Stimulated activated CD8-positive, alpha-beta memory T cell treated with anti-CD3 and anti-CD28 coated beads, Interleukin-7, amount 100 ng/mL, for 48 hours (primary cell): Measurements from ENCODE around the gene ARRDC4.

ENCODE experiments used
- DNase-seq, 2 donors: peaks; one replicate each; pipeline ENCODE4 v3.0.0-alpha.2; 2020; ENCODE audit warnings: low read depth in 1 of 2; ENCODE audit errors: extremely low read depth in 1 of 2

Gene ARRDC4

DNA sequence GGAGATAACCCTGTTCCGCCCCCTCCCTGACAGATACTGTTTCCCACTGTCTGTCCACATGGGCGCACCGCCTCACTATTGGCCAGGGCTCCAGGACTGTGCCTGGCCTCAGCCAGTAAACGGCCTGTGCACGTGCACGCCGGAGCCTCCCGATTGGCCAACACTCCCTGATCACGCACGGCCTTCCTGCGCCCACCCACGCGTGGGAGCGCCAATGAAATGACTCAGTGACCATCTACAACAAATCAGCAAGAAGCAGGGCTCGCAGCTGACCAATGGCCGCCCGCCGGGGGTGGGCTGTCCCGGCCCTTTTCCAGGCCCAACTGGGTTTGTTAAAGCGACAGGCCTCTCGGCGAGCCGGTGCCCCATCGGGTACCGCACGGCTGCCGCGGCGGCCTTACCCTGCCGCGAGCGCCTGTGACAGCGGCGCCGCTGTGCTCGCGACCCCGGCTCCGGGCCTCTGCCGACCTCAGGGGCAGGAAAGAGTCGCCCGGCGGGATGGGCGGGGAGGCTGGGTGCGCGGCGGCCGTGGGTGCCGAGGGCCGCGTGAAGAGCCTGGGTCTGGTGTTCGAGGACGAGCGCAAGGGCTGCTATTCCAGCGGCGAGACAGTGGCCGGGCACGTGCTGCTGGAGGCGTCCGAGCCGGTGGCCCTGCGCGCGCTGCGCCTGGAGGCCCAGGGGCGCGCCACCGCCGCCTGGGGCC is at the start of gene ARRDC4:
Gene ARRDC4 (plus strand): TSS at position 340 of the 703 bp plus-strand sequence. CDS start 159 bp downstream, at position 499.
- peak; percentile 92 to 97 for DNase-seq

DNA sequence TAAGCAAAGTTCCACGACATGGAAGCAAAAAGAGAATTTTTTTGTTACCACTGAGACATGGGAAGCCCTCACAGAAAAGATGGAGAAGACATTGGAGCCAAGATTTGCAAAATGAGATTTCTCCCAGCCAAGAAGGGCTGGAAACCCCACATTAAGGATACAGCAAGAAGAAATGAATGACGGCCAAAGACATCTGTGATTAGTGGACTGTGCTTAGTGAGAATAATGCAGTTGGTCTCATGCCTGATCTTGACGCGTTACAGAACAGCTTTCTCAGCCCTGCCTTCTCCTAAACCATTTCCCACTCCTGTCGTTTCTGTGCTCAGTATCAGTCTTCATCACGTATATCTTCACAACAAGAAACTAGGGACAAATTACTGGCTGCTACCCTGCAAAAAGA is 45.8 kb upstream of the ARRDC4 start:
- no peak for DNase-seq

DNA sequence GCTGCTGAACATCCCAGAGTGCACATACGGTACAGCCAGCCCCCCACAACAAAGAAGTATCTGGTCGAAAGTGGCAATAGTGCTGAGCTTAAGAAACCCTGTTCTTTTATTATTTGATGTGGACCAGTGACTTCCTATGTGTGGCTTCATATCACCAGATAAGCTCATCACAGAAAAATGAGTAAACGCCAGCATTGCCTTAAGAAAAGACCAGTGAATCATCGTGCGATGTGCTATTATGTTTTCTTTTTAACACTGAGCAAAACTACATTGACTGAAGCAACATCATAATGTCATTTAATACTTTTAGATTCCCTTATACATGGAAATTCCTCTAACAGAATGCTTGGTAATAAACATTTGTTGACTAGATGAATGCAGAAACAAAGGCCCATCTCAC is 45.2 kb upstream of the ARRDC4 start:
- no peak for DNase-seq

- no peak for DNase-seq
Observed at GRCh38 chr15:97921296-97921865, 39.1 kb upstream of the ARRDC4 start.

DNA sequence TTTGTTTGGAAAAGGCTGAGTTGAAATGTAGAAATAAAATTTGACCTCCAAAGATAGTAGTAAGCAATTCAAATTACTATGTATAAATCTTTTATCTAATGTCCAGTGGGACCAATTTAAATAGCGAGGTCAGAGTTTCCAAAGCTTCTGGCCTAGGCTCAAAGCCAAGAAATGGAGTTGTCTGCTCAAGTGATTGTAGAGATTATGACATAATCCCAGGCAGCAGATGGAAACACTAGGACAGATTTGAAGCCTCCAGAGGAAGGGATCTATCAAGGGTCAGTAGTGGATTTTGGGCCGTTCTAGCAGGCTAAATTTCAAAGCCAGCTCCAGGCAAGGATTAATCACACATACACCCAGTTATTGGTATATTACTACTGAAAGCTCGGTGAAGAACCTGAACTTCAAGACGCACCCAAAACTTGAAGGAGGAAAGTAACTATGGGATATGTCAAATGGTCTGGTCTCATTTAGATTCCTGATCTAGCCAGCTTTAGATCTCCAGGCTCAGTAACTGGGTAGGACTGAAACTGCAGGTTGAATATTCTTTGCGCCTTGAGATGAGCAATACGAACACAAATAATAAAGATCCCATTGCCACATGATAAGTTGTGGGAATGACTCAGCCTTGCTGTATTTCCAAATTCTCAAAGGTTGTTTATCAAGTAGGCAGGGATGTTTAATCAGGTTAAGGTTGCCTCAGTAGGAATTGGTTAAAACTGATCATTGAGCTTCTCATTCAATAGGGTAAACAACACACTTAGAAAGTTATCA is 30.9 kb upstream of the ARRDC4 start:
- no peak for DNase-seq

GRCh38 chr15:97930230-97930629 is 30.3 kb upstream of the ARRDC4 start:
- no peak for DNase-seq

GRCh38 chr15:97931314-97931713 is 29.2 kb upstream of the ARRDC4 start:
- DNase-seq, result no peak

DNA sequence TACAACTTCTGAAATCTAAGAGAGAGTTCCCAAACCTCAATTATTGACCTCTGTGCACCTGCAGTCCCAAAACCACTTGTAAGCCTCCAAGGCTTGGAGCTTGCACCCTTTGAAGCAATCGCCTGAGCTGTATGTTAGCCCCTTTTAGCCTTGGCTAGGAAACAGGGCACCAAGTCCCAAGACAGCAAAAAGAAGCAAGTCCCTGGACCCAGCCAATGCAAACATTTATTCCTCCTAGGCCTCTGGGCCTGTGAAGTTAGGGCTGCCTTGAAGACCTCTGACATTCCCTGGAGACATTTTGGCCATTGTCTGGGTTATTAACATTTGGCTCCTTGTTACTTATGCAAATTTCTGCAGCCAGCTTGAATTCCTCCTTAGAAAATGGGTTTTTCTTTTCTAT is 26.9 kb upstream of the ARRDC4 start:
- DNase-seq, result no peak

DNA sequence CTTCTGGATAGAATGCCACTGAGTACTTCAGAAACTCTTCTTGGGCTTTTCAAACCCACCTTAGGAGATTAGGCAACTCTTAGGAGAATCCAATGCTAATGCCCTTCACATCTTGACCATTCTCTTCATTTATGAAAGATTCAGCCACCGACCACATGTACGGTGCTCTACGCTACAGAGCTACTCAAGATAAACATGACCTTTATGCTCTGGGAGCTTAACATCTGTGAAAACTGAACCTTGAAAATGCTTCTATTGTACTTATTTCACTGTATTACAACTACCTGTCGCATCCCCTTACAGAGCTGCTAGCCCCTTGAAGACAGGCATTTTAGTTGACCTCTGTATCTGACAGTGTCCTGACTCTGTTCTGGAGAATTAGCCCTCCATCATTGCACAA is 19.5 kb upstream of the ARRDC4 start:
- no peak for DNase-seq

DNA sequence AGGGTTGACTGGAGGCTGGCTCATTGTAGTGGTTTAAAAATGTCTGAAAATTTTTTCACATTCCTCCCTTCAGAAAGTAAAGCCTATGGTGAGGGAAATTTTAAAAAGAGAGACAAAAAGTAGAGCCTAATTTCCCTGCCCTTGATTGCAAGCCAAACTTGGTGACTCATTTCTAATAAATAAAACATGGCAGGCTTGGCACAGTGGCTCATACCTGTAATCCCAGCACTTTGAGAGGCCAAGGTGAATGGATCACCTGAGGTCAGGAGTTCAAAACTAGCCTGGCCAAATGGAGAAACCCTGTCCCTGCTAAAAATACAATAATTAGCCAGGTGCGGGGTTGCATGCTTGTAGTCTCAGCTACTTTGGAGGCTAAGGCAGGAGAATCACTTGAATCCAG is 18.9 kb upstream of the ARRDC4 start:
- no peak for DNase-seq

DNA sequence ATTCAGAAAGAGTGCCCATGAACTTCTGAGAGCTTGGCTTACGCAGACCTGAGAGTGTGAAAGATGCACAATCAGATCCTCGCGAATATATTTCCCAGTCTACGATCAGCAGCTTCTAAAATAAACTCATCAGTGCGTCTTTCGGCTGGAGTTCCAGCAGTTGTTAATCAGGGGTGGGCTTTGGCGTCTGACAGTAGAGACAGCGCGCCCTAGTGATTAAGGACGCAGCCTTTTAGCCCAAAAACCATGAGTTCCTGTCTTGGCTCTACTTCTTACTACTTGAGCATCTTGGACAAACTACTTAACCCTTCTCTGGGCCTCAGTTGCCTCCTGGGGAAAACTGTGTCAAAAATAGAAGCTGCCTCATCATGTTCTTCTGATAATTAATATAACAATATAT is 15.8 kb upstream of the ARRDC4 start:
- DNase-seq, result no peak

DNA sequence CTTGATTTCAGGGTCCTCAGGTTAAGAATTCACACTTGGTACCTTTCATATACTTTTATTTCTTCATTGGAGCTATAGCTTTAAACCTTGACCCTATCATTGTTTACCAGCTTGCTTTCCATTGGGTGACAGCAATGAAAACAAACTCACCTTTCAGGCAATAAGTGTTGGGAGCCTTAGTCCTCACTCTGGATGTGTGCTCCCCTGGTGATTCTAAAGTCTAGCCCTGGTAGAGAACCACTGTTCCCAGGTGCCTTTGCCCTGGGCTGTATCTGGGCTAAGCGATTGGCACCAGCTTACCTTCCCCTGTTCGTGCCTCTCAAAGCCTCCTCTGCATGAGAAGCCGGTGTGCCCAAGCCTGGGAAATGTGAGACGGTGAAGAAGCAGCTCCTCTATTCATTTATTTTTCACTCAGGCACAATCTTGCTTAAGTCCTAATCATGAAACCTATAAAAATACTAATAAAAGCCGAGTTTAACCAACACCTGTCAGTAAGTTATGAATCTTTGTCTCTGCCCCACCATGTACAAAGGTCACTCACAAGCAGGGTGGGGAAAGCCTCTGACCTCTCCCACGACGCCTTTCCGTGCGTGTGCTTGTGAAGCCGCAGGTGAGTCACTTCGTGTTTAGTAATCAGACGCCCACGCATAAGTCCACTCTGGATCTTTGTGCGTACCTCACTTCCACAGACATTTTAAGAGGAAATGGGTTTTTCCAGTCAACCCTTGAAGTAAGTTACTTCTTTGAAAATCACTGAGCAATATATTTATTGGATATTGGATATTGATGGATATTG is 12.8 kb upstream of the ARRDC4 start:
- DNase-seq, result no peak

GRCh38 chr15:97953254-97953653 is 7.2 kb upstream of the ARRDC4 start:
- no peak for DNase-seq

DNA sequence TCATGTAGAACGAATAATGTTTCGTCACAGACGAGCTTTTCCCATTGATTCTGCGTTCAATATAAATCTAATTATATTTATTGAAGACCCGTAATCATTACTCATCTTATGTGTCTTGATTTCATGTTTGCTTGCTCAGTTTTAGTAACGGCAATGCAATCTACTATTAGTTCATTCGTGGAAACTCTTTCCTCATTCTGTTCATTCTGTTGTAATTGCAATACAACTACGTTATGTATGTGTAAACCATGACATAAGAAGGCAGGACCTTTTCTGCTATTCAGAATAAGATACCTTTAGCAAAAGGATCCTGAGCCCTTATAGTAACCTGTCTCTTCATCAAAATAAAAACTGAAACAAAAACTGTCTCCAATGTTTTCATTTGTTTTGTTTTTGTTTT is 6.8 kb upstream of the ARRDC4 start:
- no peak for DNase-seq

DNA sequence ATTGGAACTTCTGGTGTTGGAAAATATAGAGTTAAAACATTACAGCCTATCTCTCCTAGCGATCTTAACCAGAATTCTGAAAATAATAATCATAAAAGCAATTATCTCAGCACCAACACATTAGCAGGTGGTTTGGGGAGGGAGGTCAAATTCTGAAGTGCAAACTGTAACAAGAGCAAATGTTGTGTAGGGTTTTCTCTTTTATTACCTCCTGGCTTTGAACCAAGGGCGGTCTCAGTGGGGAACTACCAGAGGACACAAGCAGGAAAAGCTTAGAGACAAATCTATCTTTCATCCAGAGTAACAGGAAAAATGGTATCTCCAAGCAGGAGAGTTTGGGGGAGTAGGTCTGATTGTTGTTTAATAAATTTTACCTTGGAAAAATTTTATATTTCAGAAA is 5.5 kb upstream of the ARRDC4 start:
- DNase-seq, result no peak

DNA sequence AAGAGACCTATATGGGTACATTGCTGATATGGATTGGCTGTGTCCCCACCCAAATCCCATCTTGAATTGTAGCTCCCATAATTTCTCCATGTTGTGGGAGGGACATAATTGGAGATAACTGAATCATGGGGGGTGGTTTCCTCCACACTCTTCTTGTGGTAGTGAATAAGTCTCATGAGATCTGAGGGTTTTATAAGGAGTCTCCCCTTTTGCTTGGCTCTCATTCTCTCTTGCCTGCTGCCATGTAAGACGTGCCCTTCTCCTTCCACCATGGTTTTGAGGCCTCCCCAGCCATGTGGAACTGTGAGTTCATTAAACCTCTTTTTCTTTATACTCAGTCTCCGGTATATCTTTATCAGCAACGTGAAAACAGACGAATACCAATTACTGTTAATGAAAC is 5.0 kb upstream of the ARRDC4 start:
- no peak for DNase-seq

DNA sequence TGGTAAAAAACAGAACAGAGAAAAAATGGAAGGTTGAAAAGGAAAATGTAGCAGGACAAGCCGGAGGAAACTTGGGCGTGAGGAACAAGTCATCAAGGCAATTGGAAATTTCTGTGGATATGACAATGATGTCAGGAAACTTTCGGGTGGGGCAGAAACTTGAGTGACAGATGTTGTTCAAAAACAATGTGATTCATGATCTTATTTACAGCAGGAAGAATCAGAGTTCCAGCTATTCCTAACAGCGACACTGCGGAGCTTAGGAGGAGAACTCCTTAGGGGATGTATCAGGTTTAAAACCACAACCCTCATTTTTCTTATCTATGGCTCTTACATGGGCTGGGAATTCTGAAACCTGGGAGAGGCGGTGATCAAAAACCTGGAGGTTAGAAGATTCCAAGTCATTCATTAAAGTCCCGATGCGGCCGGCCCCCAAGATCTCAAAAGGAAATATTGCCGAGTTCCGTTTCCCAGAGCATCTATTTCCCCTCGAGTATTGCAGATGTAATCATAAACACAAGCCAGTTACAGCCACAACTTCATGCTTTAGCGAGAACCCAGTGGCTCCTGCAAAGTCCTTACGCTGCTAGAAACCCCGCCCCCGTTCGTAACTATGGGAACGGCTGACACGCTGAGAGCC is 659 bp upstream of the ARRDC4 start:
- DNase-seq, result no peak

GRCh38 chr15:97961067-97961954 is 808 bp downstream of the ARRDC4 start:
- no peak for DNase-seq

DNA sequence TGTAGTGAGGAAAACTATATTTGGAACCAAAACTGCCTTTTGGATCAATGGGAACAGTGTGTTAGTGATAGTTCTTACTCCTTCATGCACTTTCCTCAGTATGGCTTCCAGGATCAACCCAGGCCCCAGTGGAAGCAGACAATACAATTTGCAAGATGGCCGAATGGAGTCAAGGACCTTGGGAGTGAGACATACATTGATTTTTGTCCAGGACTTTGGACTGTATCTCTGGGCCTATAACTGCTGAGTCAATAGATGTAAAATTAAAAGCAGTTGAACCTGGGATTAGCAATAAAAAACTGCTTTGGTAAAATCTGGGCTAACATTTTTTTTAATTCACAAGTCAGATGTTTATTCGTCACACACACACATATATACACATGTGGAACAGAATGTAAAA is 1.8 kb downstream of the ARRDC4 start:
- DNase-seq, result no peak

DNA sequence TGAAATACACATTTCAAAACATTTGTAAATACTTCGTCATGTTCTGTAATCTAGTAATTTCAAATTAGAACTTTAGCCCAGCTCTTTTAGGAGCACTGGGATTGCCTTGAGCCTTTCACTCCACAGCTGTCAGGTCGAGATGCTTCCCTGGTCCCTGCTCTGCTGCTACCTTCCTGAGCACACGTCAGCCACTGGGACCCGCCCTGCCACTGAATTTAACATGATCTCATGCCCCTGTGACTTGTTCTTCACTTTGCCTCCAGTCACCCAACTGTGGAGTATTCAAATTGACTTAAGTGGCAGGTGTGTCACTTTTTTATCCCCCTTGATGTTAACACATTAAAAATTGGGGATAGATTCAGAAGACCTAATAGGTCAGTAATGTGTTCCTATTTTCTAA is 3.3 kb downstream of the ARRDC4 start:
- no peak for DNase-seq
